ENCODE measurements around the gene CETP.

The CETP gene

DNA sequence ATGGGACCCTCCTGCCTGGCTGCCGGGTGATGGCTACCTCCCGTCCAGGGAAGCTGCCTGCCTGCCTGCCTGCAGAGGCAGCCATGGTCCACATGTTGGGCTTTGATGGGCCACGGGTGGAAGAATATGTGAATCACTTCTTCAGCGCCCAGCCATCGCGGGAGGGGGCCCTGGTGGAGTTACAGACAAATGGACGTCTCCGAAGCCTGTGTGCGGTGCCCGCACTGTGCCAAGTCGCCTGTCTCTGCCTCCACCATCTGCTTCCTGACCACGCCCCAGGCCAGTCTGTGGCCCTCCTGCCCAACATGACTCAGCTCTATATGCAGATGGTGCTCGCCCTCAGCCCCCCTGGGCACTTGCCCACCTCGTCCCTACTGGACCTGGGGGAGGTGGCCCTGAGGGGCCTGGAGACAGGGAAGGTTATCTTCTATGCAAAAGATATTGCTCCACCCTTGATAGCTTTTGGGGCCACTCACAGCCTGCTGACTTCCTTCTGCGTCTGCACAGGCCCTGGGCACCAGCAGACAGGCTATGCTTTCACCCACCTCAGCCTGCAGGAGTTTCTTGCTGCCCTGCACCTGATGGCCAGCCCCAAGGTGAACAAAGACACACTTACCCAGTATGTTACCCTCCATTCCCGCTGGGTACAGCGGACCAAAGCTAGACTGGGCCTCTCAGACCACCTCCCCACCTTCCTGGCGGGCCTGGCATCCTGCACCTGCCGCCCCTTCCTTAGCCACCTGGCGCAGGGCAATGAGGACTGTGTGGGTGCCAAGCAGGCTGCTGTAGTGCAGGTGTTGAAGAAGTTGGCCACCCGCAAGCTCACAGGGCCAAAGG lies 64.4 kb downstream of the CETP start:
- DNase-seq = no peak

- no peak for DNase-seq
Observed at GRCh38 chr16:57026778-57027062, 65.0 kb downstream of the CETP start.

GRCh38 chr16:57027067-57027466 lies 65.3 kb downstream of the CETP start:
- no peak for DNase-seq

- DNase-seq = no peak
Observed at GRCh38 chr16:57028086-57028485, 66.3 kb downstream of the CETP start.

- DNase-seq = peak; percentile 39
Observed at GRCh38 chr16:57029161-57030160, 67.7 kb downstream of the CETP start.

GRCh38 chr16:57030346-57030902 lies 68.7 kb downstream of the CETP start:
- no peak for DNase-seq

- no peak for DNase-seq
Observed at GRCh38 chr16:57031156-57031555, 69.4 kb downstream of the CETP start.

GRCh38 chr16:57032346-57032745 lies 70.6 kb downstream of the CETP start:
- DNase-seq = no peak

- no peak for DNase-seq
Observed at GRCh38 chr16:57032931-57033330, 71.2 kb downstream of the CETP start.
